ENCODE measurements around the gene SCN4A.

GRCh38 chr17:63985387-63986140 is 12.8 kb upstream of the SCN4A start:
- TF ChIP-seq POLR2A (IDR thresholded peaks at IDR 0.05; ENCODE audit: low read length): no peak
- no peak for TF ChIP-seq GATA1 (IDR thresholded peaks at IDR 0.05; ENCODE audit: low read depth, low read length)
